HG02870 (cell line): ENCODE data around the gene VASP.
"Not testable (repeated sequence)": the region's sequence is repeated elsewhere in the genome, so short reads cannot be mapped to it uniquely, and the experiment has no call there.

Experiments used
- ATAC-seq: cut with Tn5 transposase; IDR thresholded peaks from one replicate; pipeline ENCODE4 v1.9.1; 2021; ENCODE audit warnings: mild to moderate bottlenecking, moderate library complexity; ENCODE audit not compliant: unreplicated experiment

VASP gene

DNA sequence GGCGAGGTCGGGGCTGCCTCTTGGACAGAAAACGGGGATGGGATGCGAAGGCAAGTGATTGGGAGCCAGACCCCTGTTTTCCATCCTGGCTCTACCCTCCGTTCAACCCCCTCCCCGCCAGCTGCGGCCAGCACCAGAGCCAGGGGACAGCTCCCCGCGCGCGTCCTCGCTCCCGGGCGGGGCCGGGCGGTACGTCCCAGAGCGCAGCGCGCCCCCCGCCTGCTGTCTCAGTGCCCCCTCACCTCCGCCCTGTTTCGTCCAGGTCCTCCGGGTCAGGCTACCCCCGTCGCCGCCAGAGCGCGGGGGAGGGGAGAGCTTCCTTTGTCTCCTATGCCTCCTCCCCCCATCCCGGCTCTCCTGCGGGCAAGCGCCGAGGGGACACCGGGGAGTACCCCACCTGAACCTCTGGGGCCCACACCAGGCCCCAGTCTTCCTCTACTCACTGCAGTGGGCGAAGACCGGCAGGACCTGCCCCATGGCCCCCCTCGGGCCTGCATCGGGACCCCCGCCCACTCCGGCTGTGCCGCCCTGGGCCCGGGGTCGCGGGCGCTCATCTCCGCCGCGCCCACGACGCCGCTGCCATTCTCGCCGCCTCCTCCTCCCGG is 10.8 kb upstream of the VASP start:
- no peak for ATAC-seq

DNA sequence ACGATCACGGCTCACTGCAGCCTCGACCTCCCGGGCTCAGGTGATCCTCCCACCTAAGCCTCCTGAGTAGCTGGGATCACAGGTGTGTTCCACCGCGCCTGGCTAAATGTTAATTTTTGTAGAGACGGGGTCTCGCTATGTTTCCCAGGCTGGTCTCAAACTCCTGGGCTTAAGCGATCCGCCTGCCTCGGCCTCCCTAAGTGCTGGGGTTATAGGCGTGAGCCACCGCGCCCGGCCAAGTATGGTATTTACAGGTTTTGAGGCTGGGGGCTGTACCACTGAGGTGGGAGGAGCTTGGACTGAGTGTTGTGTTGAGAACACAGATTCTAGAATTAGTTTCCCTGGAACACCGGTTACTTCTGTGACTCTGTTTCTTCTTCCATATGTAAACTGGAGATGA is 9.5 kb upstream of the VASP start:
- ATAC-seq = no peak

DNA sequence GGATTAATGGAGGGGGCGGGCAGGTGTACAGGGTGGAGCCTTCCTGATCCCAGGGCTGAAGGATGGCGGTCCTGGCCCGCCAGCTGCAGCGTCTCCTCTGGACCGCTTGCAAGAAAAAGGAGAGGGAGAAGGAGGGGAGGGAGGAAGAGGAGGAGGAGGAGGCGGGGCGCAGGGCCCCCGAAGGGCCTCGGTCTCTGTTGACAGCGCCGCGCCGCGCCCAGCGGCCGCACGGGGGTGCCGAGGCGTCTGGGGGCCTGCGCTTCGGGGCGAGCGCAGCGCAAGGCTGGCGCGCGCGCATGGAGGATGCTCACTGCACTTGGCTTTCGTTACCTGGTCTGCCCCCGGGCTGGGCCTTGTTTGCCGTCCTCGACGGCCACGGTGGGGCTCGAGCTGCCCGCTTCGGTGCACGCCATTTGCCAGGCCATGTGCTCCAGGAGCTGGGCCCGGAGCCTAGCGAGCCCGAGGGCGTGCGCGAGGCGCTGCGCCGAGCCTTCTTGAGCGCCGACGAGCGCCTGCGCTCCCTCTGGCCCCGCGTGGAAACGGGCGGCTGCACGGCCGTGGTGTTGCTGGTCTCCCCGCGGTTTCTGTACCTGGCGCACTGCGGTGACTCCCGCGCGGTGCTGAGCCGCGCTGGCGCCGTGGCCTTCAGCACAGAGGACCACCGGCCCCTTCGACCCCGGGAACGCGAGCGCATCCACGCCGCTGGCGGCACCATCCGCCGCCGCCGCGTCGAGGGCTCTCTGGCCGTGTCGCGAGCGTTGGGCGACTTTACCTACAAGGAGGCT is 8.7 kb upstream of the VASP start, which contains the start of gene PPM1N:
PPM1N (plus strand) TSS at position 33 of the 785 bp plus-strand sequence; CDS start at position 63, 30 bp downstream.
- ATAC-seq = no peak

DNA sequence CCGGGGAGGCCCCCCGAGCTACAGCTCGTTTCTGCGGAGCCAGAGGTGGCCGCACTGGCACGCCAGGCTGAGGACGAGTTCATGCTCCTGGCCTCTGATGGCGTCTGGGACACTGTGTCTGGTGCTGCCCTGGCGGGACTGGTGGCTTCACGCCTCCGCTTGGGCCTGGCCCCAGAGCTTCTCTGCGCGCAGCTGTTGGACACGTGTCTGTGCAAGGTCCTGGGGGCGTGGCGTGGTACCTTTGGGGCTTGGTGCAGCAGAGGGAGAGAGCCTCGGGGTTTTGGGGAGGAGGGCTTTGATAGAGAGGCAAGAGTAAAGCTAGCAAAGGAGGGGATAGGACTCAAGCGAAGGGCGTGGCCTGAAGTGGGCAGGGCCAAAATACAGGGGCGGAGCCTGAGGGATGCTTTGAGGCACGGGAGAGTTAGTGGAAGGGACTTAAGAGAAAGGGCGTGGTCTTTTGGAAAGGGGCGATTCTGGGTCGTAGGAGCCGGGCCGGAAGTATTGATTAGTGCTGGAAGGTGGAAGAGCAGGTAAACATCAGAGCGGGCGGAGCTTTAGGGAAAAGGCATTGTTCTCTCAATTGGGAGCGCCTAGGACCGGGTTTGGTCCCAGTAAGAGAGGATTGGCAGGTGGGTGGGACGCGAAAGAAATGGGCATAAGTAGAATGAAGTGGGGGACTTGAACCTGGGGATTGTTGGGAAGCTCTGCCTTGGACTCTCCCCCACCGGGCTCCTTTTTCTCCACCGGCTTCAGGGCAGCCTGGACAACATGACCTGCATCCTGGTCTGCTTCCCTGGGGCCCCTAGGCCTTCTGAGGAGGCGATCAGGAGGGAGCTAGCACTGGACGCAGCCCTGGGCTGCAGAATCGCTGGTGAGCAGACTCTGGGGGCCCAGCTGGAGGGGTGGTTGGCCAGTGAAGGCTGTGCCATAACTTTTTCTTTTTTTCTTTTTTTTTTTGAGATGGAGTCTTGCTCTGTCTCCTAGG is 7.8 kb upstream of the VASP start:
- ATAC-seq = no peak

DNA sequence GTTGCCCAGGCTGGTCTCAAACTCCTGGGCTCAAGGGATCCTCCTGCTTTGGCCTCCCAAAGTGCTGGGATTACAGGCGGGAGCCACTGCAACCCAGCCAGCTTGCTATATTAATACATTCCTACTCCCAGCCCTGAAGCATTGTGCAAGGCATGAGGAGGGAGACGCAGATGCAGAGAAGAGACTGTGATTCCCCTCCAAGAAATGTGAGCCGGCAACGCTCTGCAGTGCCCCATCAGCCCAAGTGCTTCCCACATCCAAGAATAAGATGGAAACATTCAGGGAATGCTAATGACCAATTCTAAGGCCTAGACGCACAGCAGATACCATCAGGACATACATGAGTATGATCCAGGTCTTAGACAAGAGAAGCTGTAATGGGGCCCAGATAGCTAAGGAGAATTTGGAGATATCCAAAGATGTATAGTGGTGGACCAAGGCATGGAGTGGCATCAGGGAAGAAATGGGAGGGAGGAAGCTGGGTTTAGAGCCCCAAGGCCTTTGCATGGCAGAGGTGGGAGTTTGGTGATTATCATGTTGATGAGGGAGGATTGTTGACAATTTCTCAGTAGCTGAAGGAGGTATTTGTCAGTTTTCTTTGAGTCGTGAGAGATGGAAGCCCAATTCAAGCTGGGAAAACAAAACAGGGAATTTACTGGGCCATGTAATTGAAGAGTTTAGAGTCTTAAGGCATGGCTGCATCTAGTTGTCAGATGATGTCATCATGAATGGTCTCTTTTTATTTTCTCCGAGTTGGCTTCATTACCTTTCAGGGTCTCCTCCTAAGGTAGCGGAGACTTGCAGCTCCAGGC is 6.2 kb upstream of the VASP start:
- ATAC-seq = no peak

DNA sequence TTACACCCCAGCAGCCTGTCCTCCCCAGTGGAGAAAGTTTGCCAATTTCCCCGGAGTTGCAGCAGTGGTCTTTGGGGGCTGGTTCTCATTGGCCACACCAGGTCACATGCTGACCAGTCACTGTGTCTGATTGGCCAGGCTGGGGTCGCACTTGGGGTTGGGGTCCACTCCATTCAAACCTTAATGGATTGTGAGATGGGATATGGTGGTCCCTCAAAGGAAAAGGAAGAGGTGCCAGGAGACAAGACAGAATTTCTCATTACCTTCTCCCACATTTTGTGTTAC is 5.6 kb upstream of the VASP start:
- ATAC-seq = no peak

DNA sequence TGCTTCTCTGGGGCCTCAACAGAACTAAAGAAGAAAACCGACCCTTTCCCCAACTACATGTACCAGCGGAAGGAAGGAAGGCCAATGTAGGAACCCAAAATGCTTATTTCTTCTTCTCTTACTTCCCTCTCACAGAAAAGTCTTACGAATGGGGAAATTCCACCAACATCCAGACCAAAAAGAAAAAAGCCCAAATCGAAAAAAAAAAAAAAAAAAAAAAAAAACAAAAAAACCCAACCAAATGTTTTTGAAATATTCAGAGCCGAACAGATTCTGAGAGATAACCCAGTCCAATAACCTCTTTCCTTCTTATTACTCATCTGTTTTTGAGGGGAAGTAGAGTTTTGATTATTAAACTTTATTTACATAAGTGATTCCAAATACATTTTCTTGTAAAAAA is 5.2 kb upstream of the VASP start:
- no peak for ATAC-seq

DNA sequence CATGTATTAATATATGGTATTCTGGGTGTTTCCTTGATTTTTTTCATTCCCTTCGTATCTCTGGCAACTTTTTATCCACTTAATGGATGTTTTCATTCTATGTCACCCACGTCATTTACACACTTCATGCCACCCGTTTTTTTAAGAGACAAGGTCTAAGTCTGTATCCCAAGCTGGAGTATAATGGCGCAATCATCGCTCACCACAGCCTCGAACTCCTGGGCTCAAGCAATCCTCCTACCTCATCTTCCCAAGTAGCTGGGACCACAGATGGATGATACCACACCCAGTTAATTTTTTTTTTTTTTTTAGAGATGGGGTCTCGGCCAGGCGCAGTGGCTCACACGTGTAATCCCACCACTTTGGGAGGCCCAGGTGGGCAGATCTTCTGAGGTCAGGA is 3.4 kb upstream of the VASP start:
- no peak for ATAC-seq

DNA sequence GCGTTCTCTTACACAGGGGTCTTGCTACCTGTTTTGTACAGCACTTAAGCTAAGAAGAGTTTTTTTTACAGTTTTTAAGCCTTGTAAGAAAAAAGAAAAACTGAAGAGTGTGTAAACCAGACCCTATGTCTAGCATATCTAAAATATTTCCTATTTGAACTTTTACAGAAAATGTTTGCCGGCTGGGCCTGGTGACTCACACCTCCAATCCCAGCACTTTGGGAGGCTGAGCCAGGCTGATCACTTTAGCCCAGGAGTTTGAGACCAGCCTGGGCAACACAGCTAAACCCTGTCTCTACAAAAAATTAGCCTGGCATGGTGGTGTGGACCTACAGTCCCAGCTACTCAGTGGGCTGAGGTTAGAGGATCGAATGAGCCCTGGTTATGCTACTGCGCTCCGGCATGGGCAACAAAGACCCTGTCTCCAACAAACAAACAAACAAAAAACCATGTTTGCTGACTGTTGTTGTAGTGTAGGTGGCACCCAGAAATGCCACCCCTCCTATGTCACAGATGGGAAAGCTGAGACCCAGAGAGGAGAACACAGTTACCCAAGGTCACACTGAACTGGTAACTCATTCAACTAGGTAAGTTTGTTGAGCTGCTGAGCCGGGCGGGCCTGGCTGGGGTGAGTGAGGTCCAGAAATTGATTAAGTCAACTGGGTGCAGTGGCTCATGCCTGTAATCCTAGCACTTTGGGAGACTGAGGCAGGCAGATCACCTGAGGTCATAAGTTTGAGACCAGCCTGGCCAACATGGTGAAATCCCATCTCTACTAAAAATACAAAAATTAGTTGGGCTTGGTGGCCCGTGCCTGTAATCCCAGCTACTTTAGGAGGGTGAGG is 1.9 kb upstream of the VASP start:
- no peak for ATAC-seq

DNA sequence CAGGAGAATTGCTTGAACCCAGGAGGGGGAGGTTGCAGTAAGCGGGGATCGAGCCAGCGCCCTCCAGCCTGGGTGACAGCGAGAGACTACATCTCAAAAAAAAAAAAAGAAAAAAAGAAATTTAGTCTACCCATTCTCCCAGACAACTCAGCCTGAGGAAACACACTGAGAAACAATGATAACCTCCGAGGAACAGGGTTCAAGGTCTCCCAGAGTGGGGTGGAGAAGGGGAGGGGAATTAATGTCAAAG is 1.4 kb upstream of the VASP start:
- ATAC-seq = no peak

DNA sequence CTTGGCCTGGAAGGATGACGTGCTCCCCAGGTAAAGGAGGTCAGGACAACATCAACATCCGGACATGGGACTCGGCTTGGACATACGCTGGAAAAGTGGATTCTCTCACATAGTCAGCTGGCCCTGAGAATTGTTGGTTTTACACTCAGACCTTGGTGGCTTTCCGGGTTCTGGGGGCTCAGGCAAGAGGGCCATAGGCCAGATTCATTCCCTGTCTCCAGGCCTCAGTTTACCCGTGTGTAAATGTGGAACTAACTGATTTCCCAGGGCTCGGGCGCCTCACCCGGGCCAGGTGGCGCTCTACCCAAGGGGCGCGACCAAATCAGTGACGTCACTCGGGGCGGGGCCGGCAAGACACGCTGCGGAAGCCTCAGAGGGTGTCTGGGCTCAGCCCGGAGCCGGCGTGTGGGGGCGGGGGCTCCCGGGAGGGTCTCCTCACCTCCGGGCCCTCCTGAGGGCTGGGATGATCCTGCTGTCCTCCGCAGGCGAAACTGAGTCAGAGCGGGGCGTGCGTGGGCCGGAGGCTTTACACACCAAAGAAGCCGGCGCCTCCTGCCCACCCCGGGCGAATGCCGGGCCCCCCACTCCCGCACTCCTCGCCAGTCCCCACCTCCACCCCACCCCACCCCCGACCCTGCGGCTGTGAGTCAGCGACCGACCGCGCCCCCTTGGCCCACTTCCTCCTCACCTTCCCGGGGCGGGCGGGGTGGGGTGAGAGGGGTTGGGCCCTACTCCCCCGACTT is 862 bp upstream of the VASP start:
- peak; percentile 61 for ATAC-seq

DNA sequence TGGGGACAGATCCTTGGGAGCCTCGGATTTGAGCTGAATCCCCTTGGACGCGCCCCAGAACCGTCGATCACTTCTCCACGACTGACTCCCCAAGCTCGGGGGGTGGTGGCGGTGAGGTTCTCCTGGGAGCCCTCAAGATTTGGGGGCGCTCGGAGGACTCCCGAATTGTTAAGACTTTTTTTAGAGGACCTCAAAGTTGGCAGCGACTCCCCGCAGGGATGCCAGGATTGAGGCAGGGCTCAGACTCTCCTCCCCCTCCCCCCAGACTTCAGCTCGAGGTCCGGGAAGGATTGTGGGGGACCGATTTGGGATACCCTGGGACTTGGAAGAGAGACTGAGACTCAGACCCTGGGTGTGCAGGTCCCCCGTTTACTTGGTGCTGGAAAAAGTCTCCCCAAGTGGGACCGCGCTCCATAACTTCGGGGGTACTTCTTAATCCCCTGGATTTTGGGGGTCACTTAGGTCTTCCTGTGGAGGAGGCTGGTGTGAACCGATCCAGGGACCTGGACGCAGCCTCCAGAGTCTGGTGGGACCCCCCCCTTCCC is 665 bp downstream of the VASP start:
- no peak for ATAC-seq

DNA sequence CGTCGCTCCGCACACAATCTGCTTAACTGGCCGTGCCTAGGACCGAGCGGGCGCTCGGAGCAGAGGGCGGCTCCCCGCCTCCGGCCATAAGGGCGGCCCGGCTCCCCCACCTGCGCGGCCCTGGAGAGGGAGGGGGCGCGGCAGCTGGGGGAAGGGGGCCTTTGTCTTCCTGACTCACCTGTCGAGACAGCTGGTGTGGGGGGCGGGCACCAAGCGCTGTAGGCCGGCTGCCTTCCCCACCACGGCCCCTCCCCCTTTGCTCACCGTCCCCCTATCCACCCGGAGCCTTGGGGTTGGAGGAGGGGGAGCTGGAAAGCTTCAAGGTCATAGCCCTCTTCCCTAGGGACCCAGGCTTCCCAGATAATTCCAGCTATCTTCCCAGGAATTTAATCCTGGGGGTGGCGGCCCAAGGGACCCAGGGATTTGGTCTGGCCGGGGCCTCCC is 1.2 kb downstream of the VASP start:
- ATAC-seq = no peak

DNA sequence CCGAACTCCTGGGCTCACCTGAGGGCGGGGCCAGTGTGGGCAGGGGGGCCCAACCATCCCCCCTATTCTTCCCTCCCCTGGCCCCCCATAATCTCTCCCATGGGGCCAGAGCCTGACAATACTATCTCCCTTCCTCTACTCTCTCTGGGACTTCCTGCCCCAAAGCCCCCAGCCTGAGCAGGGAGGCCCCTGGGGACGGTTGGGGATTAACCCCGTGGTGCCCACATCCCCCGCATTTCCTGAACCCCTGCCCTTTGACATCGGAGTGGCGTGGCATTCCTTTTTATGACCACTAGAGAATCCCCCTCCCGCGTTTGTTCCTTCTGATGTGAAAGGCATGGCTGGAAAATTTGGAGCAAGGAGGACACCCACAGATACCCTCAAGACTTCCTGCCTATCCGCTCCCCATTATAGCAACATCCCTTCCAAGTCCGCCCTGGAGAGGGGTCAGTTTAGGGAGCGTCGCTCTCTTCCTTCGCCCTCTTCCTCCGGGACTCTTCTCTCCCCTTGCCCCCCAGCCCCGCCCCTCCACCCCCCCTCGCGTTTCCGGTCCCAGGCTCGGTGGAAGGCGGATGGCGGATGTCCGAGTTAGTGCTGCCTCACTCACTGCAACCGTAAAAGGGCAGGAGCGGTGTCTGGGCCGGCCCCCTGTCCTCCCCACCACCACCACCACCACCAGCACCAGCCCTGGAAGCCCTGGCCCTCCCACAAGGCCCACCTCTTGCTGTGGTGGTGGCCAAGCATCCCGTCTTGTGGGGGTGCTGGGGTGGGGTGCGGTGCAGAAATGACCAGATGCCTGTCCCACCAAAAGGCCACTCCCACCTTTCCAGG is 1.8 kb downstream of the VASP start:
- ATAC-seq = no peak

DNA sequence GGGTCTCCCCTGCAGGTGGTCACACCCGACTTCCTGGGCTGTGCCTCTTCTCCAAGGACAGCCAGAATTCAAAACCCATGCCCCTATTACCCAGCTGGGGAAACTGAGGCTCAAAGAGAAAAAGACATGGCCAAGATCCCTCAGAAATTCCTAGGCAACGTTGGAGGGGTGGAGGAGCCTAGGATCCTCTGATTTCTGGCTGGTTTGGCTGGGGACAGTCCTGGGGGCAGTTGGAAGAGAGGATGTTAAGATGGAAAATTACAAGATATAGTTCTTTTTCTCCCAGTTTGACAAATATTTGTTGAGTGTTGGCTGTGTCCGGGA is 2.4 kb downstream of the VASP start:
- ATAC-seq = no peak

DNA sequence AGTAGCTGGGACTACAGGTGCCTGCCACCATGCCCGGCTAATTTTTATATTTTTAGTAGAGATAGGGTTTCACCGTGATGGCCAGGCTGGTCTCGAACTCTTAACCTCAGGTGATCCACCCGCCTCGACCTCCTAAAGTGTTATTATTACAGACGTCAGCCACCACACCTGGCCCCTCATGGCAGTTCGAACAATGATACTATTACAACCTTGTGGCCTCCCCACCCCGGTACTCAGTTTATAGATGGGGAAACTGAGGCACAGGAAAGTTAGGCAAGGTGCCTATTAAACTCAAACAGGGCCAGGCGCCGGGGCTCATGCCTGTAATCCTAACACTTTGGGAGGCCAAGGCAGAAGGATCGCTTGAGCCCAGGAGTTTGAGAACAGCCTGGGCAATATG is 3.1 kb downstream of the VASP start:
- ATAC-seq = not testable (repeated sequence)

DNA sequence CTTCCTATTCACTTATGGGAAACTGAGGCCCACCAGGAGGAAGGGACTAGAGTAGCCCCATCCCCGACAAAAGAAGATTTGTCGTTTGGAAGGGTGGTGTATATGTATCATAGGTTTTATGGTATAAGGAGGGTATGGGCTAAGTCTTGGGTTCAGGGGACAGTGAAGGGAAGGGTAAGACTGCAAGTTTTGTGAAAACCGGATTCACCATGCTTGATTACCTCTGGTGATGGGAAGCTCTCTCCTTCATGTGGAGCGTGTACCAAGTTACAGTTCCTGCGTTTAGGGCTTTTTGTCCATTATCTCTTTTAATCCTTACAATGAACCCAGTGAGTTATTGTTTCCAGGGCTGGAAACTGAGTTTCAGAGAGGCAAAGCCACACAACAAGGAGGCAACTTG is 3.8 kb downstream of the VASP start:
- no peak for ATAC-seq

DNA sequence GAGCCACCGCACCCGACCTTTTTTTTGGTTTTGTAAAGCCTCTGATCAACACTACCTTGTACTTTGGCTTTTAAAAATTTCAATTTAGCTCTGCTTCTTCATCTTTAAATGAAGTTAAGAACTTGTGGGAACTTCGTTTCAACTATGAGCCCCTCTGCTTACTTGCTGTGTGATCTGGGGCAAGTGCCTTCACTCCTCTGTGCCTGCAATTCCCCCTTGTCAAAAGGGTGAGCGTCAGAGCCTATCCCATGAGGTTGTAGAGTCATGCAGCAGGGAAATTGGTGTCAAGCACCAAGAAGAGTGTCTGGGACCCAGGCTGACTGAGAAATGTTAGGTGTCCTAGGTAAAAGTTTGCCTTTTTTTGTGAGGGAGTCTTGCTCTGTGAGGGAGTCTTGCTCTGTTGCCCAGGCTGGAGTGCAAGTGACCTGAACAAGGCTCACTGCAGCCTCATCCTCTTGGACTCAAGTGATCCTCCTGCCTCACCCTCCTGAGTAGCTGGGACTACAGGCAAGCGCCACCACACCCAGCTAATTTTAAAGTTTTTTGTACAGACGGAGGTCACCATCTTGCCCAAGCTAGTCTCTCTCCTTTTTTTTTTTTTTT is 5.7 kb downstream of the VASP start:
- no peak for ATAC-seq
